Measurements from ENCODE around the gene SIGLEC15. TPM values are rescaled to one million over a fixed set of nuclear protein-coding genes. Genes with fewer than 3 reads are reported as not detected.

SIGLEC15 gene
- total RNA-seq, 2 donors from 2014 or later = 0.26 to 2.0 TPM

- intact Hi-C loops (cut with DNase I) = loop anchor here (10.0 kb wide), 2 partner anchors 127 to 157 kb away; no protein-coding TSS in a partner anchor
- H3K4me3 ChIP-seq = no peak overlapping the region
- no peak for ATAC-seq
- no peaks in the 10 kb centered on the region for H3K36me3 ChIP-seq (replicated peaks in 1 of 2; ENCODE audit: insufficient read depth in 1 of 2, low read depth in 2 of 2)
- no peak overlapping the region for H3K27ac ChIP-seq
- peaks cover 0 to 6% of the 10 kb centered on the region in 2 donors for H3K27me3 ChIP-seq
- WGBS, 2 donors = 70 to 74% methylated on average over 8 to 12 of the region's 12 CpGs
- H3K4me1 ChIP-seq = peaks cover 23% of the 10 kb centered on the region
- DNase-seq = no peak
- TF ChIP-seq POLR2A (IDR thresholded peaks at IDR 0.05) (no peak), CTCF (IDR thresholded peaks at IDR 0.05) (no peak)
- H3K9me3 ChIP-seq = no peaks in the 10 kb centered on the region
Observed at GRCh38 chr18:45841765-45842442, 16.4 kb downstream of the SIGLEC15 start.

- Histone ChIP-seq H3K36me3 (replicated peaks in 1 of 2; ENCODE audit: insufficient read depth in 1 of 2, low read depth in 2 of 2) (no peaks in the 10 kb centered on the region), H3K27me3 (peaks cover 0 to 6% of the 10 kb centered on the region in 2 donors), H3K9me3 (no peaks in the 10 kb centered on the region), H3K4me1 (peaks cover 14% of the 10 kb centered on the region), H3K27ac (no peak overlapping the region), H3K4me3 (no peak overlapping the region)
- DNase-seq (no peak), ATAC-seq (no peak)
- WGBS, 2 donors = 60 to 76% methylated on average over 2 to 9 of the region's 9 CpGs
- intact Hi-C loops (cut with DNase I) = loop anchor here (10.0 kb wide), 2 partner anchors 128 to 158 kb away; no protein-coding TSS in a partner anchor
- TF ChIP-seq CTCF (IDR thresholded peaks at IDR 0.05) (no peak), POLR2A (IDR thresholded peaks at IDR 0.05) (no peak)
Observed at GRCh38 chr18:45843019-45843418, 17.5 kb downstream of the SIGLEC15 start.

- H3K36me3 ChIP-seq (replicated peaks in 1 of 2; ENCODE audit: insufficient read depth in 1 of 2, low read depth in 2 of 2) = no peaks in the 10 kb centered on the region
- no peak for DNase-seq
- WGBS, 2 donors = 61 to 64% methylated on average over 7 of the region's 7 CpGs
- H3K27me3 ChIP-seq = no peaks in the 10 kb centered on the region
- no peak for ATAC-seq
- intact Hi-C loops (cut with DNase I) = loop anchor here (10.0 kb wide), 2 partner anchors 130 to 160 kb away; no protein-coding TSS in a partner anchor
- H3K4me3 ChIP-seq = no peak overlapping the region
- TF ChIP-seq POLR2A (IDR thresholded peaks at IDR 0.05) (no peak), CTCF (IDR thresholded peaks at IDR 0.05) (no peak)
- H3K4me1 ChIP-seq = no peaks in the 10 kb centered on the region
- no peak overlapping the region for H3K27ac ChIP-seq
- H3K9me3 ChIP-seq = no peaks in the 10 kb centered on the region
Observed at GRCh38 chr18:45844938-45845337, 19.5 kb downstream of the SIGLEC15 start.

- intact Hi-C loops (cut with DNase I) = loop anchor here (10.0 kb wide), 2 partner anchors 131 to 161 kb away; no protein-coding TSS in a partner anchor
- 68 to 94% methylated on average over 8 of the region's 8 CpGs for whole genome bisulfite sequencing, 2 donors
- Histone ChIP-seq H3K9me3 (no peaks in the 10 kb centered on the region), H3K27me3 (no peaks in the 10 kb centered on the region), H3K4me1 (no peaks in the 10 kb centered on the region), H3K36me3 (replicated peaks in 1 of 2; ENCODE audit: insufficient read depth in 1 of 2, low read depth in 2 of 2) (no peaks in the 10 kb centered on the region), H3K4me3 (no peak overlapping the region), H3K27ac (no peak overlapping the region)
- TF ChIP-seq CTCF (IDR thresholded peaks at IDR 0.05) = no peak
- TF ChIP-seq POLR2A (IDR thresholded peaks at IDR 0.05) = no peak
- ATAC-seq (no peak), DNase-seq (no peak)
Observed at GRCh38 chr18:45845410-45845809, 19.9 kb downstream of the SIGLEC15 start.
